Measurements from ENCODE around the gene PCK2.

Gene PCK2

DNA sequence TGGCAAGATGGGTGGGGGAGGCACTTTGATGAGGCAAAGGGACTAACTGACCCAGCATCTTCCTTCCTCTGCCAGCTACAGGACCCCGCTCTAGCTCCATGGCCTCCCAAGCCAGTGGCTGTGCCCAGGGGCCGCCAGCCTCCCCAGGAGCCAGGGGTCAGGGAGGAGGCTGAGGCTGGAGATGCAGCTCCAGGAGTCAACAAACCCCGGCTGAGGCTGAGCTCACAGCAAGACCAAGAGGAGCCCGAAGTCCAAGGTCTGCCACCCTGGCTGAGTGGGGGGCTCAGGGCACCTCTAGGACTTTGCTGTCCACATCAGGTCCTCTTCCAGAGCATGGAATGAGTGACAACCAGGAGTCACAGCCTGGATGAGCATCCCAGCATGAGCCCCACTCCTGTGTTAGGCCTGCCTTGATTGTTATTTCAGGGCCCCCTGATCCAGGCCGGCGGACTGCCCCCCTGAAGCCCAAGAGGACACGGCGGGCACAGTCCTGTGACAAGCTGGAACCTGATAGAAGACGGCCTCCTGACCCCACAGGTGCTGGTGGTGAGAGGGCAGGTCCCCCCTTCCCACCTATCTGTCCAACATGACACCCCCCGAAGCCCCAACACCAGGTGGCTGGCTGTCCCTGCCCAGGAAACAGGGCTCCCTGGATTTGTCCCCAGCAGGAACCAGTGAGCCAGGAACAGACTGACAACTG lies 25.2 kb upstream of the PCK2 start:
- Histone ChIP-seq H3K27me3 (ENCODE audit: control insufficient read depth, insufficient read depth, low read length) (no peaks in the 10 kb centered on the region), H3K4me1 (peaks cover 18% of the 10 kb centered on the region), H3K79me2 (no peaks in the 10 kb centered on the region), H3K4me3 (ENCODE audit: low read depth, low read length) (no peak overlapping the region), H3K27ac (no peak overlapping the region), H3K9me3 (ENCODE audit: control insufficient read depth, low read length) (no peaks in the 10 kb centered on the region), H3K4me2 (ENCODE audit: low read length) (no peak overlapping the region), H3K9ac (no peak overlapping the region), H3K36me3 (ENCODE audit: control insufficient read depth, insufficient read depth, low read length) (no peaks in the 10 kb centered on the region), H2AFZ (no peak overlapping the region)
- TF ChIP-seq, protein P1, sequence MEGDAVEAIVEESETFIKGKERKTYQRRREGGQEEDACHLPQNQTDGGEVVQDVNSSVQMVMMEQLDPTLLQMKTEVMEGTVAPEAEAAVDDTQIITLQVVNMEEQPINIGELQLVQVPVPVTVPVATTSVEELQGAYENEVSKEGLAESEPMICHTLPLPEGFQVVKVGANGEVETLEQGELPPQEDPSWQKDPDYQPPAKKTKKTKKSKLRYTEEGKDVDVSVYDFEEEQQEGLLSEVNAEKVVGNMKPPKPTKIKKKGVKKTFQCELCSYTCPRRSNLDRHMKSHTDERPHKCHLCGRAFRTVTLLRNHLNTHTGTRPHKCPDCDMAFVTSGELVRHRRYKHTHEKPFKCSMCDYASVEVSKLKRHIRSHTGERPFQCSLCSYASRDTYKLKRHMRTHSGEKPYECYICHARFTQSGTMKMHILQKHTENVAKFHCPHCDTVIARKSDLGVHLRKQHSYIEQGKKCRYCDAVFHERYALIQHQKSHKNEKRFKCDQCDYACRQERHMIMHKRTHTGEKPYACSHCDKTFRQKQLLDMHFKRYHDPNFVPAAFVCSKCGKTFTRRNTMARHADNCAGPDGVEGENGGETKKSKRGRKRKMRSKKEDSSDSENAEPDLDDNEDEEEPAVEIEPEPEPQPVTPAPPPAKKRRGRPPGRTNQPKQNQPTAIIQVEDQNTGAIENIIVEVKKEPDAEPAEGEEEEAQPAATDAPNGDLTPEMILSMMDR (IDR thresholded peaks at IDR 0.05) = no peak

DNA sequence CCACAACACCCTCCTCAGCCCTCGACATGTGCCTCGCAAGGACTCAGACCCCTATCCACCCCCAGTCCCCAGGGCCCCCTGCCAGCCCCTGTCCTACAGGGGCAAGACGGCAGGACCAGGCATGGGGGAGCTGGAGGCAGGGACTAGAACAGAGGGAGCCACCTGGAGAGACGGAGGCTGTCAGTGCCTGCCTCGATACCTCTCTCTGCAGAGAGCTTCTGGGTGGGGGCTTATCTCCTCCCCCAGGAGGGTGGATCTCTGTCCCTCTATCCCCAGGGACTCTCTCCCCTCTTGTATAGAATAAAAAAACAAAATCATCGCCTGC lies 24.7 kb upstream of the PCK2 start:
- Histone ChIP-seq H3K79me2 (no peaks in the 10 kb centered on the region), H3K4me3 (ENCODE audit: low read depth, low read length) (no peak overlapping the region), H3K36me3 (ENCODE audit: control insufficient read depth, insufficient read depth, low read length) (no peaks in the 10 kb centered on the region), H3K4me1 (peaks cover 19% of the 10 kb centered on the region), H3K4me2 (ENCODE audit: low read length) (no peak overlapping the region), H3K9ac (no peak overlapping the region), H3K27ac (no peak overlapping the region), H2AFZ (no peak overlapping the region), H3K27me3 (ENCODE audit: control insufficient read depth, insufficient read depth, low read length) (no peaks in the 10 kb centered on the region), H3K9me3 (ENCODE audit: control insufficient read depth, low read length) (no peaks in the 10 kb centered on the region)
- TF ChIP-seq, protein P1 (IDR thresholded peaks at IDR 0.05) = no peak

DNA sequence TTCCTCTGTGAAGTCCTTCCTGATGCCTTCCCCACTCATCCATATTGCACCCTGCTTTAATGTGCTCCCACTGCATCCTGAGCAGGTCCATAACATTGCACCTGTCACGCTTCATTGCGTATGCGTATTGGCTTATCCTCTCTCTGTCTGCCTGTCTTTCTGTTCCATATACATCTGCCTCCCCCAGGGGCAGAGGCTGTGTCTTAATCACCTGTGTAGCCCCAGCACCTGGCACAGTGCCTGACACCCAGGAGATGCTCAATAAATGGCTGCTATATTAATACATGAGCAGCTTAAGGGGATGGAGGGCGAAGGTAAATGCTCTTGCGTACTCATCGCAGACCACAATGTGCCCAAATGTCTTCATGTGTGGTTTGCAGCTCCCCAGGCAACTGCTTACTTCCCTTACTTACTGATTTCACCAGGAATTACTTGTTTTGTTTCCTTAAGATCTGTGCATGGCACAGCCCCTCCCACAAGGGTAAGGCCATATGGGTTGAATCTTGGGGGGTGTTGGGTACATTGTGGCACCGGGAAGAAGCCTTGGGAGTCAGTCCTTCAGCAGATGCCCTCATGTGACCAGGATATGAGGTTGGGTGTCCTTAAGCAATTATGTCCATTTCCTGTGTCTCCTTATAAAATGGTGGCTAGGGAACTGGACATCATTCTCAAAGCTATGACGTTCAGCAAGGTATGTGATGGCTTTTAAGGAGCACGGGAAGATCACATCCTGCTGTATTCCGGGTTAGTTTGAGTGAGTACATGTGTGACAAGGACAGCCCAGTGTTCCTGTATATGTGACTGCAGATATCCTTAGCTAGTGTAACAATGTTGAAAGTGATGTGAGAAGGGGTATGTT lies 23.6 kb upstream of the PCK2 start:
- Histone ChIP-seq H3K4me3 (ENCODE audit: low read depth, low read length) (no peak overlapping the region), H2AFZ (no peak overlapping the region), H3K4me1 (peaks cover 25% of the 10 kb centered on the region), H3K36me3 (ENCODE audit: control insufficient read depth, insufficient read depth, low read length) (no peaks in the 10 kb centered on the region), H3K79me2 (no peaks in the 10 kb centered on the region), H3K9me3 (ENCODE audit: control insufficient read depth, low read length) (no peaks in the 10 kb centered on the region), H3K27me3 (ENCODE audit: control insufficient read depth, insufficient read depth, low read length) (no peaks in the 10 kb centered on the region), H3K4me2 (ENCODE audit: low read length) (no peak overlapping the region), H3K27ac (no peak overlapping the region), H3K9ac (no peak overlapping the region)
- TF ChIP-seq, protein P1 (IDR thresholded peaks at IDR 0.05) = no peak

DNA sequence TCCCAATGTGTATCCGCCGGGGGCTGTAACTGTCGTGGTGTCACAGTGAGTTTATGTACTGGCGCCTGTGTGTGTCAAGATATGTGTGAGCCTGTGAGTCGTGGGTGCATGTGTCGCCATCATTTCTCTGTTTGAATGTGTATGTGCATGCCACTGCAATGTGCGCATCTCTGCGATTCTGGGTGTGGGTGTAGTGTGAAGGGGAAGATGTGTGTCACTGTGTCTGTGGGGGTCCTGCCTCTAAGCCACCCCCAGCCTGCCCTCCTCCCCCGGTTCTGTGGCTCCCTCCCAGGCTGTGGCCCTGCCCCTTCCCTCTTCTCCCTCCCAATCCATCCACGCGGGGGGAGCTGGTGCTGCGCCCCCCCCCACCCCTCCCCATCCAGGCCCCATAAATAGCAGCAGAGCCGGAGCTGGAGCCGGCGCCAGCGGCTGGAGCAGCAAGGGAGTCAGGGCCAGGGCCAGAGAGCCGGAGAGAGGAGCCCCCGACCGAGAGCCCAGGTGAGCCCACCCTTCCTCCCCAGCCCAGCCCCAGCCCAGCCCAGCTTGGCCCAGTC lies 22.9 kb upstream of the PCK2 start, which contains the start of gene CPNE6:
CPNE6 (plus strand) TSS at position 419 of the 554 bp plus-strand sequence. CDS start 1,375 bp downstream, outside the sequence.
- Histone ChIP-seq H3K9ac (no peak within 1 kb of the TSS), H3K27me3 (ENCODE audit: control insufficient read depth, insufficient read depth, low read length) (no peaks in the 10 kb centered on the region), H3K79me2 (no peaks in the 10 kb centered on the region), H3K9me3 (ENCODE audit: control insufficient read depth, low read length) (no peaks in the 10 kb centered on the region), H3K36me3 (ENCODE audit: control insufficient read depth, insufficient read depth, low read length) (no peaks in the 10 kb centered on the region), H3K4me2 (ENCODE audit: low read length) (no peak within 1 kb of the TSS), H3K4me1 (peaks cover 32% of the 10 kb centered on the region), H3K4me3 (ENCODE audit: low read depth, low read length) (no peak within 1 kb of the TSS), H3K27ac (no peak within 1 kb of the TSS), H2AFZ (peak within 1 kb of the TSS; percentile 39)
- TF ChIP-seq, protein P1 (IDR thresholded peaks at IDR 0.05) = no peak

Measured in parathyroid adenoma (tissue), 2 donors.